Naive thymus-derived CD4-positive, alpha-beta T cell (primary cell): ENCODE data around the gene GAL3ST2. TPM values are rescaled to one million over a fixed set of nuclear protein-coding genes. Genes with fewer than 3 reads are reported as not detected.

Source experiments
- ATAC-seq: fragments of 150-1000 bp; cut with Tn5 transposase; 2 replicates; pipeline ENCODE4 v1.10.0; 2021; ENCODE audit warnings: mild to moderate bottlenecking, moderate library complexity
- CTCF ChIA-PET: fragments of 350-600 bp; sonication (Branson Sonifier 250); formaldehyde crosslinking; loops from one replicate; lab custom pipeline; 2021; ENCODE audit warnings: antibody characterized with exemption; lab: Charles Lee
- POLR2A ChIA-PET: fragments of 350-600 bp; sonication (Branson Sonifier 250); formaldehyde crosslinking; loops from one replicate; lab custom pipeline; 2021; ENCODE audit warnings: antibody characterized with exemption, inconsistent platforms; lab: Charles Lee
- DNase-seq, 9 donors: peaks; one replicate each; pipeline versions ENCODE4 v3.0.0 to v3.0.0-alpha.2; 2020 to 2022; ENCODE audit warnings: mixed read lengths in 1 of 9
- H3K27ac ChIP-seq: one replicate; pipeline ENCODE4 v1.7.0; 2013; ENCODE audit warnings: mild to moderate bottlenecking, low read depth, low read length, moderate library complexity
- H3K27me3 ChIP-seq, 2 donors: one replicate each; pipeline ENCODE4 v1.7.0; 2013; ENCODE audit warnings: low read length in 2 of 2, mild to moderate bottlenecking in 2 of 2, moderate library complexity in 2 of 2; ENCODE audit not compliant: control insufficient read depth in 2 of 2, insufficient read depth in 2 of 2
- H3K36me3 ChIP-seq, 3 experiments: 1 replicate in 2 of 3; 2 replicates in 1 of 3; pipeline ENCODE4 v1.7.0; 2013; ENCODE audit warnings: low read length in 3 of 3, mild to moderate bottlenecking in 3 of 3, moderate library complexity in 1 of 3; ENCODE audit not compliant: insufficient read depth in 3 of 3, control insufficient read depth in 2 of 3
- H3K4me1 ChIP-seq, 2 donors: one replicate each; pipeline ENCODE4 v1.7.0; 2013; ENCODE audit warnings: low read length in 2 of 2, mild to moderate bottlenecking in 2 of 2, moderate library complexity in 1 of 2; ENCODE audit not compliant: control insufficient read depth in 2 of 2, insufficient read depth in 2 of 2
- H3K4me3 ChIP-seq: 2 replicates; pipeline ENCODE4 v1.7.0; 2013; ENCODE audit warnings: mild to moderate bottlenecking, low read length
- H3K9me3 ChIP-seq, 3 experiments: 1 replicate in 2 of 3; 2 replicates in 1 of 3; pipeline ENCODE4 v1.7.0; 2013; ENCODE audit warnings: low read length in 3 of 3; ENCODE audit not compliant: control insufficient read depth in 2 of 3
- H3K27ac Mint-ChIP-seq, 9 donors: one replicate each; pipeline ENCODE4 v1.8.0; 2020 to 2022; ENCODE audit warnings: mixed read lengths in 9 of 9, mild to moderate bottlenecking in 8 of 9, moderate library complexity in 5 of 9, inconsistent platforms in 2 of 9
- H3K27me3 Mint-ChIP-seq, 5 donors: one replicate each; pipeline ENCODE4 v1.8.0; 2021 to 2022; ENCODE audit warnings: mixed read lengths in 5 of 5, mild to moderate bottlenecking in 1 of 5
- H3K36me3 Mint-ChIP-seq, 5 donors: one replicate each; pipeline ENCODE4 v1.8.0; 2020 to 2022; ENCODE audit warnings: mixed read lengths in 5 of 5, mild to moderate bottlenecking in 3 of 5, inconsistent platforms in 1 of 5
- H3K4me1 Mint-ChIP-seq, 7 donors: one replicate each; pipeline ENCODE4 v1.8.0; 2020 to 2022; ENCODE audit warnings: mixed read lengths in 7 of 7, mild to moderate bottlenecking in 3 of 7, inconsistent platforms in 1 of 7
- H3K4me3 Mint-ChIP-seq, 10 donors: one replicate each; pipeline ENCODE4 v1.8.0; 2020 to 2022; ENCODE audit warnings: mild to moderate bottlenecking in 10 of 10, mixed read lengths in 10 of 10, moderate library complexity in 6 of 10, inconsistent platforms in 2 of 10
- H3K9me3 Mint-ChIP-seq, 11 donors: one replicate each; pipeline ENCODE4 v1.8.0; 2020 to 2022; ENCODE audit warnings: mixed read lengths in 11 of 11, mild to moderate bottlenecking in 4 of 11, inconsistent platforms in 1 of 11, moderate library complexity in 1 of 11
- intact Hi-C, 2 donors: fragments of 100-400 bp; cut with micrococcal nuclease; formaldehyde crosslinking; loops; one replicate each; pipeline ENCODE4 v1.15.1; 2023
- polyA plus RNA-seq, 2 donors: library from polyadenylated mRNA; unstranded; fragments of 300-500 nt; fragmentation: Illumina TruSeq; gene quantifications; one replicate each; pipeline ENCODE4 v1.2.3, GENCODE V29; 2021
- total RNA-seq, 6 experiments: library from RNA in 5 of 6; stranded (reverse) in 5 of 6; gene quantifications; 1 replicate in 5 of 6; 2 replicates in 1 of 6; pipeline ENCODE4 v1.2.3 and lab custom pipeline; 2021 to 2026

Gene GAL3ST2
- total and polyA plus RNA-seq, 7 experiments from 2014 or later: 0.17 to 0.93 (median 0.37) TPM; not detected in 4

- ChIA-PET CTCF (interaction anchor here (0.5 to 0.9 kb wide), 3 partner anchors 10 to 144 kb away, joined by 3 read pairs; no protein-coding TSS in a partner anchor), POLR2A (interaction anchor here (0.6 to 1.0 kb wide), 2 partner anchors 24 to 129 kb away, joined by 3 read pairs; no protein-coding TSS in a partner anchor)
- no peak for DNase-seq
- Histone ChIP-seq H3K27me3 (no peaks in the 10 kb centered on the region), H3K4me1 (peaks cover 20 to 28% of the 10 kb centered on the region in 2 donors), H3K9me3 (no peaks in the 10 kb centered on the region), H3K27ac (no peak overlapping the region), H3K36me3 (no peaks in the 10 kb centered on the region), H3K4me3 (peak overlapping the region; percentile 56)
- no peaks in the 10 kb centered on the region for H3K36me3 Mint-ChIP-seq
- H3K9me3 Mint-ChIP-seq: peaks cover 0 to 2% (median 0%) of the 10 kb centered on the region in 11 donors
- H3K27ac Mint-ChIP-seq: peak overlapping the region in 4 of 9 donors; percentile 2 to 79 (median 65)
- intact Hi-C loops: loop anchor here (1.0 to 5.0 kb wide), 3 partner anchors 14 to 40 kb away; no protein-coding TSS in a partner anchor
- H3K4me3 Mint-ChIP-seq: peak overlapping the region; percentile 16 to 85 (median 78)
- H3K27me3 Mint-ChIP-seq: peaks cover 0 to 6% (median 0%) of the 10 kb centered on the region in 5 donors
- H3K4me1 Mint-ChIP-seq: peaks cover 21 to 34% (median 29%) of the 10 kb centered on the region in 7 donors
- no peak for ATAC-seq
These were observed 68.4 kb downstream of the GAL3ST2 start for GRCh38 chr2:241844831-241845578.

- Histone ChIP-seq H3K9me3 (no peaks in the 10 kb centered on the region), H3K4me1 (peaks cover 20 to 28% of the 10 kb centered on the region in 2 donors), H3K27me3 (no peaks in the 10 kb centered on the region), H3K36me3 (no peaks in the 10 kb centered on the region), H3K27ac (no peak overlapping the region), H3K4me3 (no peak overlapping the region)
- Mint-ChIP-seq H3K36me3 (no peaks in the 10 kb centered on the region), H3K9me3 (peaks cover 0 to 2% (median 0%) of the 10 kb centered on the region in 11 donors), H3K27ac (peak overlapping the region in 3 of 9 donors; percentile 21 to 74 (median 71)), H3K4me3 (peak overlapping the region in 6 of 10 donors; percentile 9 to 76 (median 52)), H3K4me1 (peaks cover 21 to 34% (median 29%) of the 10 kb centered on the region in 7 donors), H3K27me3 (peaks cover 0 to 6% (median 0%) of the 10 kb centered on the region in 5 donors)
- no peak for ATAC-seq
- no peak for DNase-seq
- CTCF ChIA-PET: interaction anchor here (0.9 kb wide), 1 partner anchor 9 kb away, joined by 3 read pairs; no protein-coding TSS in a partner anchor
- POLR2A ChIA-PET: no interaction called here
- intact Hi-C loops: no loop called here
These were observed 69.8 kb downstream of the GAL3ST2 start for GRCh38 chr2:241846406-241846805.

GRCh38 chr2:241848761-241849615 lies 72.4 kb downstream of the GAL3ST2 start:
- DNase-seq (no peak), ATAC-seq (no peak)
- Mint-ChIP-seq H3K4me1 (peaks cover 14 to 24% (median 20%) of the 10 kb centered on the region in 7 donors), H3K9me3 (no peaks in the 10 kb centered on the region), H3K27me3 (peaks cover 0 to 6% (median 0%) of the 10 kb centered on the region in 5 donors), H3K4me3 (peak overlapping the region in 1 of 10 donors; percentile 29), H3K36me3 (no peaks in the 10 kb centered on the region), H3K27ac (no peak overlapping the region)
- H3K27me3 ChIP-seq: no peaks in the 10 kb centered on the region
- no peak overlapping the region for H3K27ac ChIP-seq
- H3K36me3 ChIP-seq: no peaks in the 10 kb centered on the region
- H3K4me1 ChIP-seq: peaks cover 11 to 16% of the 10 kb centered on the region in 2 donors
- intact Hi-C loops: no loop called here
- H3K9me3 ChIP-seq: no peaks in the 10 kb centered on the region
- CTCF ChIA-PET: interaction anchor here (0.5 kb wide), 1 partner anchor 207 kb away, joined by 3 read pairs; no protein-coding TSS in a partner anchor
- POLR2A ChIA-PET: no interaction called here
- H3K4me3 ChIP-seq: no peak overlapping the region

GRCh38 chr2:241849616-241850543 lies 73.3 kb downstream of the GAL3ST2 start:
- Histone ChIP-seq H3K27me3 (no peaks in the 10 kb centered on the region), H3K9me3 (no peaks in the 10 kb centered on the region), H3K4me1 (peaks cover 6 to 10% of the 10 kb centered on the region in 2 donors), H3K36me3 (no peaks in the 10 kb centered on the region), H3K27ac (no peak overlapping the region), H3K4me3 (no peak overlapping the region)
- no peak for DNase-seq
- POLR2A ChIA-PET: no interaction called here
- no peaks in the 10 kb centered on the region for H3K36me3 Mint-ChIP-seq
- no peaks in the 10 kb centered on the region for H3K9me3 Mint-ChIP-seq
- H3K4me1 Mint-ChIP-seq: peaks cover 12 to 16% (median 15%) of the 10 kb centered on the region in 7 donors
- intact Hi-C loops: no loop called here
- ATAC-seq: no peak
- no peak overlapping the region for H3K4me3 Mint-ChIP-seq
- H3K27ac Mint-ChIP-seq: no peak overlapping the region
- CTCF ChIA-PET: no interaction called here
- H3K27me3 Mint-ChIP-seq: peaks cover 0 to 6% (median 0%) of the 10 kb centered on the region in 5 donors

GRCh38 chr2:241850544-241851324 lies 74.1 kb downstream of the GAL3ST2 start:
- H3K4me1 ChIP-seq: peaks cover 0 to 4% of the 10 kb centered on the region in 2 donors
- no peaks in the 10 kb centered on the region for H3K9me3 ChIP-seq
- no peaks in the 10 kb centered on the region for H3K36me3 ChIP-seq
- H3K27ac ChIP-seq: no peak overlapping the region
- Mint-ChIP-seq H3K9me3 (no peaks in the 10 kb centered on the region), H3K4me3 (no peak overlapping the region), H3K36me3 (no peaks in the 10 kb centered on the region), H3K27me3 (peaks cover 0 to 6% (median 0%) of the 10 kb centered on the region in 5 donors), H3K4me1 (peaks cover 5 to 10% (median 7%) of the 10 kb centered on the region in 7 donors), H3K27ac (no peak overlapping the region)
- DNase-seq: no peak
- ChIA-PET CTCF (no interaction called here), POLR2A (no interaction called here)
- H3K4me3 ChIP-seq: no peak overlapping the region
- ATAC-seq: no peak
- intact Hi-C loops: no loop called here
- no peaks in the 10 kb centered on the region for H3K27me3 ChIP-seq
